Liver (tissue), 9 donors: ENCODE results near the gene SNCA. TPM values are rescaled to one million over a fixed set of nuclear protein-coding genes. Genes with fewer than 3 reads are reported as not detected.

Source experiments
- DNase-seq: peaks from one replicate; pipeline ENCODE4 v3.0.0-alpha.2; 2017; ENCODE audit warnings: low spot score
- H3K27ac ChIP-seq, 2 donors: one replicate each; pipeline ENCODE4 v1.7.0; 2013; ENCODE audit warnings: inconsistent platforms in 2 of 2, low read length in 2 of 2, control low read depth in 1 of 2, low read depth in 1 of 2, mild to moderate bottlenecking in 1 of 2
- H3K27me3 ChIP-seq, 4 donors: one replicate each; pipeline versions ENCODE4 v1.6.1 to v1.7.0; 2013; ENCODE audit warnings: low read length in 3 of 4, inconsistent platforms in 1 of 4, mild to moderate bottlenecking in 1 of 4, moderate library complexity in 1 of 4; ENCODE audit not compliant: control insufficient read depth in 4 of 4, insufficient read depth in 4 of 4
- H3K36me3 ChIP-seq, 4 donors: one replicate each; pipeline versions ENCODE4 v1.6.1 to v1.7.0; 2013; ENCODE audit warnings: low read length in 3 of 4, mild to moderate bottlenecking in 3 of 4, low read depth in 1 of 4, moderate library complexity in 1 of 4; ENCODE audit not compliant: control insufficient read depth in 4 of 4, insufficient read depth in 3 of 4
- H3K4me1 ChIP-seq, 4 donors: one replicate each; pipeline versions ENCODE4 v1.6.1 to v1.7.0; 2013; ENCODE audit warnings: low read length in 3 of 4, mild to moderate bottlenecking in 3 of 4, moderate library complexity in 1 of 4; ENCODE audit not compliant: control insufficient read depth in 4 of 4, insufficient read depth in 4 of 4
- H3K4me3 ChIP-seq, 3 donors: one replicate each; pipeline versions ENCODE4 v1.6.1 to v1.7.0; 2013; ENCODE audit warnings: low read length in 3 of 3, control low read depth in 1 of 3, low read depth in 1 of 3, mild to moderate bottlenecking in 1 of 3
- H3K9ac ChIP-seq, 2 donors: one replicate each; pipeline ENCODE4 v1.7.0; 2013; ENCODE audit warnings: low read length in 2 of 2, mild to moderate bottlenecking in 2 of 2, moderate library complexity in 2 of 2, control low read depth in 1 of 2, low read depth in 1 of 2
- H3K9me3 ChIP-seq, 4 donors: one replicate each; pipeline versions ENCODE4 v1.6.1 to v1.7.0; 2013; ENCODE audit warnings: low read length in 3 of 4; ENCODE audit not compliant: control insufficient read depth in 4 of 4
- ATF3 ChIP-seq: IDR thresholded peaks from 2 replicates; pipeline ENCODE4 v1.6.1; 2016; ENCODE audit warnings: antibody characterized with exemption
- EGR1 ChIP-seq, 2 donors: IDR thresholded peaks; 2 replicates each; pipeline ENCODE4 v1.6.1; 2016 to 2018; ENCODE audit warnings: antibody characterized with exemption in 2 of 2, low read depth in 2 of 2
- FOXA1 ChIP-seq: IDR thresholded peaks from 2 replicates; pipeline ENCODE4 v1.6.1; 2016; ENCODE audit warnings: antibody characterized with exemption
- FOXA2 ChIP-seq: IDR thresholded peaks from 2 replicates; pipeline ENCODE4 v1.6.1; 2016; ENCODE audit warnings: antibody characterized with exemption
- GABPA ChIP-seq, 2 donors: IDR thresholded peaks in 1 of 2; conservative IDR thresholded peaks in 1 of 2; 2 replicates each; pipeline ENCODE4 v1.6.1; 2016; ENCODE audit warnings: antibody characterized with exemption in 2 of 2, mild to moderate bottlenecking in 1 of 2, moderate library complexity in 1 of 2
- HNF4A ChIP-seq, 2 donors: conservative IDR thresholded peaks; 2 replicates each; pipeline ENCODE4 v1.6.1; 2016; ENCODE audit warnings: antibody characterized with exemption in 2 of 2, mild to moderate bottlenecking in 2 of 2
- HNF4G ChIP-seq: IDR thresholded peaks from 2 replicates; pipeline ENCODE4 v1.6.1; 2016; ENCODE audit warnings: antibody characterized with exemption
- JUND ChIP-seq, 2 donors: IDR thresholded peaks; 2 replicates each; pipeline ENCODE4 v1.6.1; 2016; ENCODE audit warnings: antibody characterized with exemption in 2 of 2
- MAX ChIP-seq: IDR thresholded peaks from 2 replicates; pipeline ENCODE4 v1.6.1; 2016; ENCODE audit warnings: antibody characterized with exemption
- NR2F2 ChIP-seq: IDR thresholded peaks from 2 replicates; pipeline ENCODE4 v1.6.1; 2016; ENCODE audit warnings: antibody characterized with exemption
- RAD21 ChIP-seq, 2 donors: IDR thresholded peaks; 2 replicates each; pipeline ENCODE4 v1.6.1; 2016; ENCODE audit warnings: antibody characterized with exemption in 2 of 2, mild to moderate bottlenecking in 2 of 2
- REST ChIP-seq: IDR thresholded peaks from 2 replicates; pipeline ENCODE4 v1.6.1; 2016; ENCODE audit warnings: antibody characterized with exemption, mild to moderate bottlenecking
- RXRA ChIP-seq, 2 donors: IDR thresholded peaks; 2 replicates each; pipeline ENCODE4 v1.6.1; 2017 to 2018; ENCODE audit warnings: antibody characterized with exemption in 2 of 2, mild to moderate bottlenecking in 1 of 2
- SP1 ChIP-seq: IDR thresholded peaks from 2 replicates; pipeline ENCODE4 v1.6.1; 2018; ENCODE audit warnings: antibody characterized with exemption, mild to moderate bottlenecking
- TAF1 ChIP-seq: conservative IDR thresholded peaks from 2 replicates; pipeline ENCODE4 v1.6.1; 2016; ENCODE audit warnings: antibody characterized with exemption, mild to moderate bottlenecking
- YY1 ChIP-seq: IDR thresholded peaks from 2 replicates; pipeline ENCODE4 v1.6.1; 2016; ENCODE audit warnings: antibody characterized with exemption, mild to moderate bottlenecking
- WGBS: extraction: QIAGEN DNeasy Blood & Tissue Kit; methylation state at CpG from one replicate; pipeline ENCODE4 v1.1.7; 2013; 5-methylcytosine and 5-hydroxymethylcytosine counted together
- polyA plus RNA-seq, 2 donors: library from polyadenylated mRNA; stranded (reverse) in 1 of 2; unstranded in 1 of 2; fragments of 200-250 nt in 1 of 2; fragments of >200 nt in 1 of 2; fragmentation: Nextera tagmentation in 1 of 2; extraction: Ambion mirVana in 1 of 2; gene quantifications; one replicate each; pipeline versions ENCODE4 v1.2.1 to v1.2.3, GENCODE V29; 2013 to 2015
- total RNA-seq, 2 donors: library from RNA; depleted of rRNA; stranded (reverse); fragments of >200 nt; gene quantifications; one replicate each; pipeline ENCODE4 v1.2.3, GENCODE V29; 2014
- TF ChIP-seq, protein P1 (sequence below): fragments of 150-350 bp; IDR thresholded peaks from 2 replicates; pipeline ENCODE4 v1.5.1; 2017; ENCODE audit warnings: improper control_type of control experiment, low read depth, low read length; ENCODE audit not compliant: missing input control
- TF ChIP-seq, protein P2 (sequence below): IDR thresholded peaks from 2 replicates; pipeline ENCODE4 v1.6.1; 2016; ENCODE audit warnings: antibody characterized with exemption
- donor health status: healthy.
- donor health status: healthy.
- donor health status: healthy.
- donor health status: healthy.
- donor health status: healthy.

The SNCA gene
- total and polyA plus RNA-seq, 4 donors: 0.44 to 292 (median 0.70) TPM

DNA sequence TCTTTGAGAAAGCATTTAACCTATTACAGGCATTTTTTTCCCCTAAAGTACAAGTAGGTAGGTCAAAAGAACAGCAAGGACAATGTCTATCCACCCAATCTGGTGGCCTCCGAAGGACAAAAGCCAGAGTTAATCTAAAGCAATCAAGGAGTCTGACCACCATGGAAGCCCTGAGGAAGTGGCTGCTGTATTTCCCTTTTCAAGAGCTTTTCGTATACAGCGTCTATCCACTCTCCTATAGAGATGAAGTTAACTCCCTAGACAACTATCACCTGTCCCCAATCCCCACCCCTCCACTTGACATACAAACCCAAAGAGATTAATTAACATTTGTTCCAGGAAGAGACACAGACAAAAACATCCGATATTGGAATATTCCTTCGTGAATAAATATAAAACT lies 85.5 kb downstream of the SNCA start:
- Histone ChIP-seq H3K36me3 (no peaks in the 10 kb centered on the region), H3K4me1 (no peaks in the 10 kb centered on the region), H3K9me3 (no peaks in the 10 kb centered on the region), H3K27me3 (no peaks in the 10 kb centered on the region), H3K4me3 (no peak overlapping the region), H3K27ac (no peak overlapping the region), H3K9ac (no peak overlapping the region)
- TF ChIP-seq NR2F2: no peak
- no peak for TF ChIP-seq TAF1
- TF ChIP-seq HNF4A (conservative IDR thresholded peaks at IDR 0.05): no peak
- TF ChIP-seq, protein P1, sequence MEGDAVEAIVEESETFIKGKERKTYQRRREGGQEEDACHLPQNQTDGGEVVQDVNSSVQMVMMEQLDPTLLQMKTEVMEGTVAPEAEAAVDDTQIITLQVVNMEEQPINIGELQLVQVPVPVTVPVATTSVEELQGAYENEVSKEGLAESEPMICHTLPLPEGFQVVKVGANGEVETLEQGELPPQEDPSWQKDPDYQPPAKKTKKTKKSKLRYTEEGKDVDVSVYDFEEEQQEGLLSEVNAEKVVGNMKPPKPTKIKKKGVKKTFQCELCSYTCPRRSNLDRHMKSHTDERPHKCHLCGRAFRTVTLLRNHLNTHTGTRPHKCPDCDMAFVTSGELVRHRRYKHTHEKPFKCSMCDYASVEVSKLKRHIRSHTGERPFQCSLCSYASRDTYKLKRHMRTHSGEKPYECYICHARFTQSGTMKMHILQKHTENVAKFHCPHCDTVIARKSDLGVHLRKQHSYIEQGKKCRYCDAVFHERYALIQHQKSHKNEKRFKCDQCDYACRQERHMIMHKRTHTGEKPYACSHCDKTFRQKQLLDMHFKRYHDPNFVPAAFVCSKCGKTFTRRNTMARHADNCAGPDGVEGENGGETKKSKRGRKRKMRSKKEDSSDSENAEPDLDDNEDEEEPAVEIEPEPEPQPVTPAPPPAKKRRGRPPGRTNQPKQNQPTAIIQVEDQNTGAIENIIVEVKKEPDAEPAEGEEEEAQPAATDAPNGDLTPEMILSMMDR: no peak
- TF ChIP-seq FOXA1: no peak
- no peak for TF ChIP-seq RXRA (IDR thresholded peaks at IDR 0.05)
- TF ChIP-seq EGR1 (IDR thresholded peaks at IDR 0.05; ENCODE audit: low read depth in 2 of 2): no peak
- no peak for TF ChIP-seq SP1
- no peak for TF ChIP-seq FOXA2
- no peak for TF ChIP-seq HNF4G
- TF ChIP-seq, protein P2, sequence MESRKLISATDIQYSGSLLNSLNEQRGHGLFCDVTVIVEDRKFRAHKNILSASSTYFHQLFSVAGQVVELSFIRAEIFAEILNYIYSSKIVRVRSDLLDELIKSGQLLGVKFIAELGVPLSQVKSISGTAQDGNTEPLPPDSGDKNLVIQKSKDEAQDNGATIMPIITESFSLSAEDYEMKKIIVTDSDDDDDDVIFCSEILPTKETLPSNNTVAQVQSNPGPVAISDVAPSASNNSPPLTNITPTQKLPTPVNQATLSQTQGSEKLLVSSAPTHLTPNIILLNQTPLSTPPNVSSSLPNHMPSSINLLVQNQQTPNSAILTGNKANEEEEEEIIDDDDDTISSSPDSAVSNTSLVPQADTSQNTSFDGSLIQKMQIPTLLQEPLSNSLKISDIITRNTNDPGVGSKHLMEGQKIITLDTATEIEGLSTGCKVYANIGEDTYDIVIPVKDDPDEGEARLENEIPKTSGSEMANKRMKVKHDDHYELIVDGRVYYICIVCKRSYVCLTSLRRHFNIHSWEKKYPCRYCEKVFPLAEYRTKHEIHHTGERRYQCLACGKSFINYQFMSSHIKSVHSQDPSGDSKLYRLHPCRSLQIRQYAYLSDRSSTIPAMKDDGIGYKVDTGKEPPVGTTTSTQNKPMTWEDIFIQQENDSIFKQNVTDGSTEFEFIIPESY: no peak
- no peak for TF ChIP-seq RAD21 (IDR thresholded peaks at IDR 0.05)
- no peak for TF ChIP-seq GABPA (IDR thresholded peaks at IDR 0.05 in 1 of 2, conservative IDR thresholded peaks at IDR 0.05 in 1 of 2)
- no peak for TF ChIP-seq JUND (IDR thresholded peaks at IDR 0.05)
- TF ChIP-seq MAX: no peak
- no peak for TF ChIP-seq YY1
- no peak for TF ChIP-seq ATF3
- TF ChIP-seq REST: no peak
- no peak for DNase-seq
- 70% methylated on average over 5 of the region's 5 CpGs for WGBS
